Stimulated activated CD4-positive, alpha-beta T cell treated with anti-CD3 and anti-CD28 coated beads, Interleukin-1b, Interleukin-23, amount 100 ng/mL, for 4 hours (primary cell): ENCODE data around the gene LRRC75A.
"Not testable (repeated sequence)": the region's sequence is repeated elsewhere in the genome, so short reads cannot be mapped to it uniquely, and the experiment has no call there.

Experiments used
- DNase-seq, 2 donors: peaks; one replicate each; pipeline ENCODE4 v3.0.0-alpha.2; 2020; ENCODE audit warnings: low read depth in 2 of 2

LRRC75A gene

DNA sequence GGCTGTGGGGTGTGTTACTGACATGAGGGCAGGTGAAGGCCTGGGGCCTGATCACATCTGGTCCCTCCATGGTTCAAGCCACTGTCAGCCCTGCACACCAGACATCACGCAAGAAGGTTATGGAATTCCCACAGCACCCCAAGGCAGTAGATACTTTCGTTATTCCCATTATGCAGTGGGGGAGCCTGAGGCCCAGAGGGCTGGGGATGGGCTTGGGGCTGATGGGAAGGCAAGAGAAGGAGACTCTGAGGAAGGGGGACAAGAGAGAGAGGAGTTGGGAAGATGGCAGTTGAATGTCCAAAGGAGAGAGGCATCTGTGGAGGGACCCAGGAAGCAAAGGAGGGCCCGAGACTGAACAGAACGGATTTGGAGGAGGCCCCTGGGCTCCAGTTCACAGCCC, 42.0 kb downstream of the LRRC75A start:
- DNase-seq = no peak

DNA sequence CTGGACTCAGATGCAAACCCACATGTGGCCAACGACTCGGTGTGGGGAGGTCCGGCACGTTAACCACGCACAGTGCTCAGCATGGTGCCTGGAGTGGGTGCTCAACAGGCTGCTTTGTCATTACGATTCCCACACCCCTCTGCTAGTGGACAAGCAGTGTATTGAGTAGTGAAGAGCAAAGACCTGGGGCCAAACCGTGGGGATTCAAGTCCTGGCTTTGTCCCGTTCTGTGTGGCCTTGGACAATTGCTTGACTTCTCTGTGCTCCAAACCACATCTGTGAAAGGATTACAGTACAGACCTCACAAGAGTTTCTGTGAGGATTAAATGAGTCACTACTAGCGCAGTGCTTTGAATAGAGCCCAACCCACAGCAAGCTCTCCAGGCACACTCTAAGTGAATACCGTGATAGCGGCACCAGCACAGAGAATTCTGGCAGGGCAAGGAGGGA, 42.8 kb downstream of the LRRC75A start:
- DNase-seq = no peak

DNA sequence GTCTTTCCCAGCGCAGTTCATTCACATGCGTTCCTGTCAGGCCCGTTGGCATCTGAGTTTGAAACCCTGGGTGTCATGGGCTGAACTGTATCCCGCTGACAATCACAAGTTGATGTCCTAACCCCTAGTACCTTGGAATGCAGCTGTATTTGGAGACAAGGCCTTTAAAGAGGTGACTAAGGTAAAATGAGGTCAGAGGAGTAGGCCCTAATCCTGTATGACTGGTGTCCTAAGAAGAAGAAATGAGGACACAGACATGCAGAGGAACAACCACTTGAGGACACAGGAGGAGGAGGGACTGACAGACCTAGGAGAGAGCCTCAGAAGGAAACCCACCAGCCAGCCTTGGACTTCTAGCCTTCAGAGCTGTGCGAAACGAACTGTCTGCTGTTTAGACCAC, 43.5 kb downstream of the LRRC75A start:
- DNase-seq = no peak

DNA sequence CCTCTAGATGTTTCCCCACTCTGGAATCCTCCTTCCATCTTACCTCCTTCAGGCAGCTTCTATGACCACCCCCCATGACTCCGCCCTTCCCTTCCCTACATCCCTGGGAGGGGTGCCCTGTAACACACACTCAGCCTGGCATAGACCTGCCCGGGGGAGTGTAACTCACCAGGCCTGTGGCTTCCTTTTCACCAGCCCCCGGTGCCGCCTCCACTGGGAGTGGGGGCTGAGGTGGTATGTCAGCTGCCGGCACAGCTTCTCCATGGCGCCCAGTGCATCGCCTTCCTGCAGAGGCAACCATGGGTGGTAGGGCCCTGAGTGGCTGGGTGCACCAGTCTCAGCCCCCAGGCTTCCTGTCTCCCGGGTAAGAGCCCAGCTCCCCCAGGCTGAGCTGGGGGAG, 44.3 kb downstream of the LRRC75A start:
- no peak for DNase-seq

DNA sequence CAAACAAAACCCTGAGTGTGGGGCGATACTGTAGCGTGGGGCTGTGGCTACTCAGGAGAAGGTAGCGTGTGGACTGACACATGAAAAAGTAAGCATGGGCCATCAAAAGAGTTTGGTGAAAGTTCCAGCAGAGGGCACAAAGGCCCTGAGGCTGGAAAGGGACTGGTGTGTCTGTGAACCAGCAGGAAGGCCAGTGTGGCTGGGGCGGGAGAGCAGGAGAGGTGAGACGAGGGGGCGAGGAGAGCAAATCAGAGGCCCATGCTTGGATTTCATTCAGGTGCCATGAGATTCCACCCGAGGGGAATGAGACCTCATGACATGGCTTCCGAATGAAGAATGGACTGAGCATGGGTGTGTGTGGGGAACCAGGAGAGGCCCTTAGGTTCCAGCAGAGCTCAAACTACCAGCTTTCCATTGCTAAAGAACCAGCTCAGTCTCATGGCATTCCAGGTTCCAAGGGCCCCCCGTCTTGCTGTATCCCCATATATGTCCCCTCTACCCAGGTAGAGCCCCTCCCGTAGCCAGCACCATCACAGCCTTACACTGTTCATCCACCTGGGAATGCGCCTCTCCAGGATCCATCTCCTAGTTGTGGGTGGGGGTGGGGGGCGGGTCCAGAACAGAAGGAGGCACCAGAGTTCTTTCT, 45.5 kb downstream of the LRRC75A start:
- DNase-seq = no peak

DNA sequence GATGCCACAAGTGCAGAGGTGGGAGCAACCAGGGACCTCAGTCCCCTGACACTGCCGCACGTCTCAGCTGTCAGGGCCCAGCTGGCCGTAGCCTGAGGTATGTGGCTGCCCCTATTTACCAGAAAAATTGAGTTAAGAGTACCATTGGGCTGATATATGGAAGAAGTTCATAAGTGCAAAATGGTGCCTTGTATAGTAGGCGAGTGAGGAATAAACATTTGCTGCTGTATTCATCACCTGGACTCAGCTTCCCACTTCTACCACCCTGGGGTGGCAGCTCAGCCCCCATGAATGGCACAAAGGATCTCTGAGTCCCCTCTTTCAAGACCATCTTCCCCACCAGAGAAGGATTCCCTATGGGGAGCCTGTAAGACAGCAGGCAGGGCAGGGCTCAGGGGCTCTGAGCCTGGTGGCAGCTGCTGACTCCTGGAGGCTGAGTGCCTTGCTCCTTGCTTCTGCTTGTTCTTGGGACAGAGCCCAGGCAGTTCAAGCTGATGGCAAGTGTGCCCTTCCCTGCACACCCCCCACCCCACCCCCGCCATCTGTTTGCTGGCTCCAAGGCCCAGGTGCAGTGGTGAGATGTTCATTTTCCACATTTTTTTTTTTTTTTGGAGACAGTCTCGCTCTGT, 47.6 kb downstream of the LRRC75A start:
- no peak for DNase-seq

DNA sequence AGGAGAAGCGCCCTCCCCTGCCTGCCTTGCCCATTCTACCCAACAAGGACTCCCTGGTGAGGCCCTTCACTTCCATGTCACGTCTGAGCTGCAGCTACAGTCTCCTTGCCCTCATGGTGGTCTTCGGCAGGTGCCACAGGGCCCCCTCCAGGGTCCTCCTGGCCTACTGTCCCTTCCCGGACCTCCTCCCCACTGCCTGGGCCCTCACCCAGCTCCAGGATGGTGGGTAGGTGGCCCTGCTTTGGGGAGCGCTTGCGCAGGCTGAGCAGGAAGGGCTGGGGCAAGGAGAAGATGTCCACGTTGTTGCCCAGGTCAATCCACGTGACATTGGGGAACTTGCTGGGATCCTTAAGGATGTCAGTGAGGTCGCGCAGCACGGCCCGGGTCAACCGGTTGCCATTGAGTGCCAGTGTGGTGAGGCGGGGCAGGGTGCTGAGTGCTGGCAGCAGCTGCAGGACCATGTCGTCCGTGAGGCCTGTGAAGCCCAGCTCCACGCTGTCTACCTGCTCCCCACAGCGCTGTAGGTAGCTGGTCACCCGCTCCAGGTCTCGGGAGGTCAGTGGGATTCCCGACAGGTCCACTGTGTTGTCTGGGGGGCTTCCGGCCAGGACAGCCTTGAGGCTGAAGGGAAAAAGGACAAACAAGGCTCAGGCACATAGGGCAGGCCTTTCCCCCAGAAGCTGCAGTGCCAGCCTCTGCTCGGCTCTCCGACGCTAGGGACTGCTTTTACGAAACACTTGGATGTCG, 48.3 kb downstream of the LRRC75A start:
- no peak for DNase-seq

DNA sequence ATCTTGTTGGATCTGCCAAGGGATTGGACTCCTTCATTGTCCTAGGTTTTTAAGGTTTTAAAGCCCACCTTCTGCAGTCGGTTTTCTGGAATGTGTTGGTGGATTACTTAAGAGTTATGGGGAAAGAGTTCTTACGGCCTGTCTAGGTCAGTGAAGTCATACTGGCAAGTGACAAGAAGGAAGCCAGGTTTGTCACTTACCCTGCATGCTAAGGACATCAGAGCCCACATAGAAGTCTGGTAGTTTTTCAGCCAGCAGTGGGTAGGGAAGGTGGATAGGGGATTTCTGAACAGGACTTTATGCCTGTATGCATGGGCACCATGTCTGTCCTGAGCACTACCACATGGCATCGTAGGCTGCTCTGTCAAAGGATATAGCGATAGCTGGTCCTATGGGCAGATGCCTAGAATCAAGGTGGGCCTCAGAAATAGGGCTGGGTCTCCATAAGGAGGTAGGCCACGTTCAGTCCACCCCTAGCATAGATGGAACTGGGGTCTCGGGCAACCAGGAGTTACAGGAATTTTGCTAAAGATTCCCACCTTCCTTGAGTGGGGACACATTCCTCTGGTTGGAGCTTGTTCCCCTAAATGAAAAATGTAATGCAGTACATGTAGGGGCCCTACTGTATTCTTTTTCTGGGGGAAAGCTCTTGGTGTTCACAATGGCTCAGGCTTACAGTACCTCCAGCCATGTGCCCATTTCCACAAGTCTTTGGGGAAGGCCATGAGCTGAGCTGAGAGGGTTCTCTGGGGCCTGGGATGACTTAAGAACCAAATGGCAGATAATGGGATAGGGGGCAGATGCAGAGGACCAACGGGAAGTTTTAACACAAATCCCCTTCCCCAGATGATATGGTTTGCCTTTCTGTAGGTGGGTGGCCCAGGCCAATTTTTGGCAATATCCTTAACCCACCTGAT, 49.1 kb downstream of the LRRC75A start:
- no peak for DNase-seq

DNA sequence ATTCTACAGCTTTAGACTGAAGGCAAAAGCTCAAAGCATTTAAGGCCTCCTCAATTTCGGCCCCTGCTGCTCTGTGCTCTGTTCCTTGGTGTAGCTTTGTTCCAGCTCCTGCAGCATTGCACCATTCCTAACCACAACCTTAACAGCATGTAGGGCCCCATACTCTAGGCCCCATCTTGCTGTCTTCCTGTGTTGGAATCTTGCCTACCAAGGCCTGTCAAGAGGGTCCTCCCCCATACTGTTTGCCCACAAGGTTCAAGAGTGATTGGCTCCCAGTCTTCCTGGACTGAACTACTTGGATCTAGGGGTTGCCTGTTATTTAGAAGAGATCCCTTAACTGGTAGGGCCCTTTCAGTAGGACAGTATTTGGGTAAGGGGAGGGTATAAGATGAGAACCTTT, 49.9 kb downstream of the LRRC75A start:
- DNase-seq = no peak

DNA sequence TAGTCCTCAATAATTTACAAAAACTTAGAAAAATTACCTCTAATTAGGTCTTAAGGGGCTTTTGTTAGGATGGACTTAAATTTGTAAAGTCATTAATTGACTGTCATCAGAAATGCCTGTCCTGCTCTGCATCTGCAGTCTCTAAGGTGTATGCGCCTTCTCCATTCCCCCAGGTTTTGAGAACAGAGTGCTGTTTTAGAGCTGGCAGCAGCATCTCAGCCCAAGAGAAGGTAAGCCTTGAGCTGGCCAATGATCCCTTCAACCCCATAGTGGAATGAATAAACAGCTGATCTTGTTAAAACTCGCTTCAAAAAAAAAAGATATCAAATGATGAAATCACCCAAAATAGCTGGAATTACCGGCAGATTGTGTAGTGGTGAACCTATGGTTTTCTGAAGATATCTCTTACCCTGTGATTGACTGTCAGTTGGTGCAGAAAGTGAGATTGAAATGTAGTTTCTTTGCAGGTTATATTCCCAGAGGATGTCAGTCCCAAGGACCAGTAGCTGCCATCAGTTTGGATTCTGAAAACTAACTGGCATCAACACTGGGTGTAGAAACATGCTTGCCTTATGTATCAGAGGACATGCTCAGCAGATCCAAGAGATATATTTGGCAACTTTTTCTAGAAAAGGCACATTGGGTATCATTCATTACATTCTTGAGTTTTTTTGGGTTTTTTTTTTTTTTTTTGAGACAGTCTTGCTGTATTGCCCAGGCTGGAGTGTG, 50.9 kb downstream of the LRRC75A start:
- no peak for DNase-seq

DNA sequence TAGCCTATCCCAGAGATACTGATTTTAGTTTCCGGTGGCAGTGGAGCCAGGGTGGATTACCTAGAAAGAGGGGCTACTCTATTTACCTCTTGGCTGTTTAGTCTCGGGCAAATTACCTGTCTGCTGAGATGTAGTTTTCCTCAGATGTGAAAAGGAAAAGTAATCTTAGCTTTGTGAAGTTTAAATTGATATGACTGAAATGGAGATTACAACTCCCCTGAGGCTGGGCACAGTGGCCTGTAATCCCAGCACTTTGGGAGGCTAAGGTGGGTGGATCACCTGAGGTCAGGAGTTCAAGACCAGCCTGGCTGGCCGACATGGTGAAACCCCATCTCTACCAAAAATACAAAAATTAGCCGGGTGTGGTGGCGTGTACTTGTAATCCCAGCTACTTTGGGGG, 51.6 kb downstream of the LRRC75A start:
- DNase-seq = not testable (repeated sequence)

DNA sequence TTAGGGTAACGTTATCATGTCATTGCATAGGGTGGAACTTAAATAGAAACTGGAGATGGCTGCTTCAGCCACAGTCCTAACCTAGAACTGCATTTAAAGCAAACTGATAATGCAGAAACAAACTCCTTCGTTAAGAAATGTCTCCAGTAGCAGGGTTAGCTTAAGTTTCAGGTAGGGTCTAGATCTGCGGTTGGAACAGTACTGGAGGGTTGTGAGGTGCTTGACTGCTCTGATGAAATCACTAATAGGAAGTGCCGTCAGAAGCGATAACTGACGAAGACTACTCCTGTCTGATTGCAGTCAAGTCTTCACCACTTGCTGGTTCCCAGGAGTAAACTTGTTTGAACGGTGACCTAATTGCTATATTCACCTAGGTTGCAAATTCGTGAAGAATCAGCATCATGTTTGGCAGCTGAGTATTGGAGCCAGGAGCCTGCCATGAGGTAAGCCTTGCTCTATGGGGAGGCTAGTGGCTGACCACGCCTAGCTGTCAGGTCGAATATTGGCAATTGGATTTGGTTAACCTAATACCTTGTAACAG, 52.1 kb downstream of the LRRC75A start:
- DNase-seq = no peak

DNA sequence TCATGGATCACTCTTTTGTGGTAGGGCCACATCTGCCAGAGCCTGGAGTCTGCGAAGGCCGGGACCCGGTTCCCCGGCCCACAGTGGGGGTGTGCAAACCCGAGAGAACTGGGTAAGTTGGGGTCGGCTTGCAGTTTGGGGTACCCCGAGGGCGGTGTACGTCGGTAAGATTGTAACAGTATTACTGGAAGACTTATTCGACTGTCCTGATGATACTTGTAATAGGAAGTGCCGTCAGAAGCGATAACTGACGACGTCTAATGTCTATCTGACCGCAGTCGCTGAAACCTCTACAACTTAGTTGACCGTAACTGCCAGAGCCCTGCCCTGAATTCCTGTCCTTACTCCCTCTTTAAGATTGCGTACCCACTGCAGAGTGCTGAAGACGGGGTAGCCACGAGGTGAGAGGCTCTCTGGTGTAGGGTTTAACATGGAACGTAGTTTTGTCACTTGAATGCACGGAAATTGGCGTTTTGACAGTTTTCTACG, 52.6 kb downstream of the LRRC75A start:
- DNase-seq = no peak

DNA sequence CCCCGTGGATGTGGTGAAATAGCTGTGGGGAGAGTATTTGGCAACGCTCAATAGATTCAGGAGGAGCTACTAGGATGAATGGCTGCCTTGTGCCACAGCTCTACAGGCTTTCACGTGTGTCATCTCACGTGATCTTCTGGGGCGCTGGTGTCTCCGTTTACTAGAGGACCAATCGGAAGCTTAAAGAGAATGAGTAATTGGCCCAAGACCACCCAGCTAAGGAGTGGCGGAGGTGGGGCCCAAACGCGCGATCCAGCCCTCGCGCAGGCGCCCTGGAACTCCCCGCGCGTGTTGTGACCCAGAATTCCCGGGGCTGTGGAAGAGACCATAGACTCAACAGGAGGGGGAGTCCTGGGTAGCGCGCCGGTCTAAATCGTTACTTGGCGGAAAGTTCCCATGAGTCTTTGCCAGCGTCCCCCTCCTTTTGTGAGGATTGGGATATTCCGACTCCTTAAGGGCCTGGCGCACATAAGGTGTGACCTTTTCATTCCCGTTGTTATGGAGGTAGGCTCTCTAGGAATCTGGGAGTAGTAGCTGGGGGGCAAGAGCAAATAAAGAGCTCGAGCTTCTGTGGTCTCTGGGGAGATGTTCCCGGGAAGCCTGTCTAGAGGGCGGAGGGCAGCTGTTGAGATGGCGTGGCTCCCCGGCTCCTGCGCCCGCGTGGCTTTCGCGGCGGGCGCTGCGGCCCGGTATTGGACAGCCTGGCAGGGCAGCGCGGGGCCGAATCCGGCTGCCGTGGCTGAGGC, 53.3 kb downstream of the LRRC75A start:
- DNase-seq = peak; percentile 87 to 89

DNA sequence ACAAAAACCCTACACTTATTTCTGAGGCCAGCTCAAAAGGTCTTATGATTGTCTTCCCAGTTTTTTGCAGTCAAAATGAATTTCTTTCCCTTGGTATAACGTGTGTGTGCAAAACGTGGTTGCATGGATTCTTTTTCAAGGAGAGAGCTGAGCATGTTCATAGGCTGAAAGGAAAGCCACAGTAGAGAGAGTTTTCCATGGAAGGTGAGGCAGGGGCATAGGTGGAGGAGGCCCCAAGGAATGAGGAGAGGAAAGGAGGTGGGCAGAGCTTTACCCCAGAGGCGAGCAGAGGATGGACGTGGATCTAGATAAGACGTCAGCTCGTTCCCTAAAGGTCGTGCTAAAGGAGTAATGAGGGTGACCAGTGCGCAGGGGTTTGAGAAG, 53.8 kb downstream of the LRRC75A start:
- DNase-seq = no peak

DNA sequence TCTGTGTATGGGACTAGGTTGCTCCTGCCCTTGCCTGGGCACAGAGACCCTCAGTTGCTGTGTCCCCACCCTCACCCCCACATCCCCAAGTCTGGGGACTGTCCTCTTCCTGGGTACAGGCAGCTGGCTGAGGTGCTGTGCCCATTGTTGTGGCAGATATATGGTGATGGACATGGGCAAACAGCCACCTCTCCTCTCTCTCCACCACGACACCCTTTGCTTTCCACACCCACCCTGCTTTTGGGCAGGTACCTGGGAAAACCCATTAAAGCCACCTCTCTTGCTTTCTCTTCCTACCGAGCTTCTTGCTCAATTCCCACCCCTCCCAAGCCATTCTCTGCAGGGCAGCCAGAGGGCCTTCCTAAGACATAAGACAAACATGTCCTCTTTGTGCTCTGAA, 54.9 kb downstream of the LRRC75A start:
- DNase-seq = no peak

DNA sequence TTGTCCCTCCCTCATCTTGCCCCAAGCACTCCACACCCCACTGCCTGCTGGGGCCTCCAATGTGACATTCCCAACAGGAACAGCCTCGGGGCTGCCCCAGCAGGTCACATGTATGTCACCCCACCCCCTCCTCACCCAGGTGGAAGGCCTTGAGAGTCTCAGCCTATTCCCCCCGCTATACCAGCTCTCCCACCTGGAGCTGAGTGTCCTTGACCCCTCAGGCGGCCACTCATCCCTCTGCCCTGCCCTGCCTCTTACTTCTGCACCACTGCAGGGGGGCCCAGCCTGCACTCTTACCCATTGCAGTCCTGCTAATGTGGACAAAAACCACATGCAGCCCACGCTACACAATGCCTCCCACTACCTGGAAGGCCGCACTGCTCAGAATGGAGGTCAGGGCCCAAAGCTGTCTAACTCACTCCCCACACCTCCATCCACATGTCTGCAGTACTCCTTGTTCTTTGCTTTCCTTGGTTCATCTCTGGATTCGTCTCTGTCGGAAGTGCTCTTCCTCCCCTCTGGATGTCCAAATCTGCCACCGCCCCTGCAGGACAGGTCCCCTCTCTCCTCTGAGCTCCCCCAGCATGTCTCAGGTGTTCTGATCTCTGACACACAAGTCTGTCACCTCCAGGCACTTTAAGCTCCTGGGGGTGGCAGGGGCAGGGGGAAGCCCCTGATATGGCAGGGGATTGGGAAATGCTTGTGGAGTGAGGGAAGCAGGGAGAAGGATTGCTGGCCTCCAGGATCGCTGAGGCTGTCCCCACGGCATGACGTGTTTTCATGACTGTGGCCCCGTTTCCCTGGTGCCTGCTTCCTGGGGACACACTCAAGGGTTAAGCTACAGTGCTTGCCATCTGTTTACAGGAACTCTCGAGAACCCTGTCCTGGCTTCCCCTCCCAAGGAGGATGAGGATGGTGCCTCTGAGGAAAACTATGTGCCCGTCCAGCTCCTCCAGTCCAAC, 55.8 kb downstream of the LRRC75A start:
- no peak for DNase-seq

DNA sequence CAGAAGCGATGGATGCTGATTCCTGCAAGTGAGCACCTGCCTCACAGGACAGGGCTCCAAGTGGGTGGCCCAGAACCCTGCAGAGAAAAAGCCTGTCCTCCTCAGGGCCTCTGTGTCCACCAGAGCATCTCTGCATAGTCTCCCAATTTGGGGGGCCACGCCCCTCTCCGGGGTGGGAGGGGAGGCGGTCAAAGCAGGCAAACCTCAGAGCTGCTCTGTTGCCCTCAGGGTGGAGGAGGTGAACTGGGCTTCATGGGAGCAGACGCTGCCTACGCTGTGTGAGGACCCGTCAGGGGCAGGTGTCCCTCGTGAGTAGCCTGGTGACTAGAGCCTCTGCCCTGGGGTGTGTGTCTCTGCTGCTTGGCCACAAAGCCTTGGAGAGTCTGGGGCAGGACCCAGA, 57.3 kb downstream of the LRRC75A start:
- DNase-seq = no peak

DNA sequence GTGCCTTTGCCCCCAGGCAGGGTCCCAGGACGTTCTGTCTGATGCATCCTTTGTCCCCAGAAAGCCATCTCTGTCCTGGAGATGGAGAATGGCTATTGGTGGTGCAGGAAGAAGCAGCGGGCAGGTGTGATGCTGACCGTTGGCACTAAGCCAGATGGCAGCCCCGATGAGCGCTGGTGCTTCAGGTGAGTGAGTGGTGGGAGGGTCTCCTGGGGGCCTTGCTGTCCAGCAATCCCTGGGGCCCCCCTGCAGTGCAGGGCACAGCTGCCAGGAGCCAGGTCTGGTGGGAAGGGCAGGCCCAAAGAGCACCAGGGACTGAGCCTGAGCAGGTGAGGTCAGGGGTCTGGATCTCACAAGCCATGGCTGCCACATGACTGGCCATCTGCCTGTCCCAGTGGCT, 58.5 kb downstream of the LRRC75A start:
- DNase-seq = no peak
